ENCODE measurements around the gene FLCN. TPM values are rescaled to one million over a fixed set of nuclear protein-coding genes. Genes with fewer than 3 reads are reported as not detected.

FLCN gene
- total and polyA plus RNA-seq, 3 donors from 2014 or later: 47.9 to 159 (median 129) TPM

DNA sequence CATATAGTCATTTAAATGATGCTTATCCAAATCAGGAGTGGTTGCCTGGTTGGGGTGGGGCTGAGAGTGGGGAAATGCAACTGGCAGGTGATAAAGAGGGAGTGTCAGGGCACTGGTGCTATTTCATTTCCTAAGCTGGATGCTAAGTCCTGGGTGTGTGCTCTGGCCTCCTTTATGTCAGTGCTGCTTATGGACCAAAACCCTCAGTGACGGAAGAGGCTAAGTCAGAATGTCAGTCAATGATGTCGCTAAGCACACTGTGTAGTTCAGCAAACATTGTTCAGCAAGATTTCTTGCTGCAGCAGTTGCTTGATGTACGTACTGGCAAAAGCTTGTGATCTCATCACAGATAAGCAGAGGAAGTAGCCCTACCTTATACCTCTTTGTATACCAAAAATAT lies 16.4 kb upstream of the FLCN start:
- peaks cover 12% of the 10 kb centered on the region for H3K4me1 ChIP-seq
- TF ChIP-seq CTCF (IDR thresholded peaks at IDR 0.05) (no peak), POLR2A (IDR thresholded peaks at IDR 0.05) (no peak)
- DNase-seq: no peak
- 70 to 88% methylated on average over 3 of the region's 3 CpGs for WGBS, 2 donors
- H3K4me3 ChIP-seq: no peak overlapping the region
- H3K9me3 ChIP-seq: no peaks in the 10 kb centered on the region
- H3K27ac ChIP-seq: no peak overlapping the region
- no peaks in the 10 kb centered on the region for H3K36me3 ChIP-seq (ENCODE audit: low read depth, missing control alignments)
- intact Hi-C loops (cut with DNase I; ENCODE audit: low total_unique reads): no loop called here
- H3K27me3 ChIP-seq: no peaks in the 10 kb centered on the region

DNA sequence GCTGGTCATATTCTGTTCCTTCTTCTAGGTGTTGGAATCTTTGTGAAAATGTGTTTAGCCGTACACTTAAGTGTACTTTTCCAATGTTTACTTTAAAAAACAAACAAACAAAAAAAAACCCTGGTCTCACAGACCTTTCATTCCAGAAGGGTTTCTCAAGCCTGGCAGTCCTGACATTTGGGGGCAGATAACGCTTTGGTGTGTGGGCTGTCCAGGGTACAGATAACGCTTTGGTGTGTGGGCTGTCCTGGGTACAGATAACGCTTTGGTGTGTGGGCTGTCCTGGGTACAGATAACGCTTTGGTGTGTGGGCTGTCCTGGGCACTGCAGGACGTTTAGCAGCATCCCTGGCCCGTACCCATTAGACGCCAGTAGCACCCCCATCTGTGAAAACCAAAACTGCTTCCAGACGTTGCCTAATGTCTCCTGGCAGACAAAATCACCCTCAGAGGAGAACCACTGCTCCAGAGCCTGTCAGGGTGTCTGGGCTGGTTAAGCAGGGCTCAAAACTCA lies 15.2 kb upstream of the FLCN start:
- WGBS, 2 donors: 61 to 74% methylated on average over 8 to 9 of the region's 9 CpGs
- Histone ChIP-seq H3K36me3 (ENCODE audit: low read depth, missing control alignments) (no peaks in the 10 kb centered on the region), H3K27ac (peak overlapping the region in 1 of 2 donors; percentile 41), H3K4me1 (peaks cover 12% of the 10 kb centered on the region), H3K4me3 (no peak overlapping the region), H3K9me3 (no peaks in the 10 kb centered on the region), H3K27me3 (no peaks in the 10 kb centered on the region)
- intact Hi-C loops (cut with DNase I; ENCODE audit: low total_unique reads): no loop called here
- TF ChIP-seq CTCF (IDR thresholded peaks at IDR 0.05) (no peak), POLR2A (IDR thresholded peaks at IDR 0.05) (no peak)
- DNase-seq: peak; percentile 54

- Histone ChIP-seq H3K4me3 (no peak overlapping the region), H3K9me3 (no peaks in the 10 kb centered on the region), H3K27ac (no peak overlapping the region), H3K4me1 (peaks cover 4% of the 10 kb centered on the region), H3K36me3 (ENCODE audit: low read depth, missing control alignments) (no peaks in the 10 kb centered on the region), H3K27me3 (no peaks in the 10 kb centered on the region)
- intact Hi-C loops (cut with DNase I; ENCODE audit: low total_unique reads): no loop called here
- TF ChIP-seq POLR2A (IDR thresholded peaks at IDR 0.05): no peak
- no peak for TF ChIP-seq CTCF (IDR thresholded peaks at IDR 0.05)
- 88 to 91% methylated on average over 3 of the region's 3 CpGs for WGBS, 2 donors
- peak; percentile 10 for DNase-seq
Measured at GRCh38 chr17:17246879-17247278, 9.9 kb upstream of the FLCN start.

GRCh38 chr17:17243163-17243562 lies 6.2 kb upstream of the FLCN start:
- H3K27ac ChIP-seq: no peak overlapping the region
- H3K4me1 ChIP-seq: peaks cover 4% of the 10 kb centered on the region
- no peak for DNase-seq
- WGBS, 2 donors: 71 to 74% methylated on average over 6 of the region's 6 CpGs
- H3K36me3 ChIP-seq (ENCODE audit: low read depth, missing control alignments): no peaks in the 10 kb centered on the region
- H3K4me3 ChIP-seq: no peak overlapping the region
- no peaks in the 10 kb centered on the region for H3K27me3 ChIP-seq
- no peaks in the 10 kb centered on the region for H3K9me3 ChIP-seq
- intact Hi-C loops (cut with DNase I; ENCODE audit: low total_unique reads): no loop called here
- no peak for TF ChIP-seq CTCF (IDR thresholded peaks at IDR 0.05)
- no peak for TF ChIP-seq POLR2A (IDR thresholded peaks at IDR 0.05)

- intact Hi-C loops (cut with DNase I; ENCODE audit: low total_unique reads): no loop called here
- 88 to 95% methylated on average over 7 of the region's 7 CpGs for WGBS, 2 donors
- TF ChIP-seq CTCF (IDR thresholded peaks at IDR 0.05) (no peak), POLR2A (IDR thresholded peaks at IDR 0.05) (no peak)
Measured at GRCh38 chr17:17242246-17242645, 5.3 kb upstream of the FLCN start.

More at GRCh38 chr17:17242246-17242645, 5.3 kb upstream of the FLCN start:
- no peaks in the 10 kb centered on the region for H3K27me3 ChIP-seq
- H3K4me1 ChIP-seq: peaks cover 4% of the 10 kb centered on the region
- H3K27ac ChIP-seq: no peak overlapping the region
- no peaks in the 10 kb centered on the region for H3K9me3 ChIP-seq
- no peaks in the 10 kb centered on the region for H3K36me3 ChIP-seq (ENCODE audit: low read depth, missing control alignments)
- no peak overlapping the region for H3K4me3 ChIP-seq
- no peak for DNase-seq

Data from testis (tissue), 3 donors.